Fibroblast of lung (primary cell): ENCODE data around the gene INSIG1.

Experiments used
- EZH2 ChIP-seq: IDR thresholded peaks from 2 replicates; pipeline ENCODE4 v1.5.1; 2012; ENCODE audit warnings: low read length, control low read depth, mild to moderate bottlenecking; ENCODE audit errors: missing control alignments
- TF ChIP-seq, protein P1 (sequence below), 2 donors: IDR thresholded peaks in 1 of 2; conservative IDR thresholded peaks in 1 of 2; 1 replicate in 1 of 2; 2 replicates in 1 of 2; pipeline ENCODE4 v1.5.1; 2011 to 2012; ENCODE audit warnings: low read length in 2 of 2, control low read depth in 1 of 2, inconsistent platforms in 1 of 2, low read depth in 1 of 2, mild to moderate bottlenecking in 1 of 2

DNA sequence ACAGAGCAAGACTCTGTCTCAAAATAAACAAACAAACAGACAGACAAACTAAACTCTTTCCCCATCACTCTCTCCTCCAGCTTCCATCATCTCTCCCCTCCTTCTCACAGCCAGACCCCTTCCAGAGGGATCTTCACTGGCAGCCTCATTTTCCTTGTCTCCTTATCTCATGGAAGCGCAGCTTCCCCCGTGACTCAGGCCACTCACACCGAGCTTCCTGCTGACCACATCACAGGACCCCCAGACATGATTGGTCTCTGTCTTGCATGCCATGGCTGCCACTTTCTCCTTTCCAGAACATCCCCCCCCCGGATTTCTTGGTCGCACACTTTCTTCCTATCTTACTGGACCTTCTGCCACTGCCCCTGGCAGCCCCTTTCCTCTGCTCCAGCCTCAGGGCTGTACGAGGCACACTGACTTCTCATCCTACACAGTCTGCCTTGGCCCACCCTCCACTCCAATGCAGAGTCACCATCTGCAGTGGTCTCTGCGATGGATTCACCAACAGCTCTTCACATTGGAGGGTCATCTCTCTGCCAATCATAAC is 4.9 kb upstream of the INSIG1 start:
- TF ChIP-seq, protein P1, sequence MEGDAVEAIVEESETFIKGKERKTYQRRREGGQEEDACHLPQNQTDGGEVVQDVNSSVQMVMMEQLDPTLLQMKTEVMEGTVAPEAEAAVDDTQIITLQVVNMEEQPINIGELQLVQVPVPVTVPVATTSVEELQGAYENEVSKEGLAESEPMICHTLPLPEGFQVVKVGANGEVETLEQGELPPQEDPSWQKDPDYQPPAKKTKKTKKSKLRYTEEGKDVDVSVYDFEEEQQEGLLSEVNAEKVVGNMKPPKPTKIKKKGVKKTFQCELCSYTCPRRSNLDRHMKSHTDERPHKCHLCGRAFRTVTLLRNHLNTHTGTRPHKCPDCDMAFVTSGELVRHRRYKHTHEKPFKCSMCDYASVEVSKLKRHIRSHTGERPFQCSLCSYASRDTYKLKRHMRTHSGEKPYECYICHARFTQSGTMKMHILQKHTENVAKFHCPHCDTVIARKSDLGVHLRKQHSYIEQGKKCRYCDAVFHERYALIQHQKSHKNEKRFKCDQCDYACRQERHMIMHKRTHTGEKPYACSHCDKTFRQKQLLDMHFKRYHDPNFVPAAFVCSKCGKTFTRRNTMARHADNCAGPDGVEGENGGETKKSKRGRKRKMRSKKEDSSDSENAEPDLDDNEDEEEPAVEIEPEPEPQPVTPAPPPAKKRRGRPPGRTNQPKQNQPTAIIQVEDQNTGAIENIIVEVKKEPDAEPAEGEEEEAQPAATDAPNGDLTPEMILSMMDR (conservative IDR thresholded peaks at IDR 0.05 in 1 of 2, IDR thresholded peaks at IDR 0.05 in 1 of 2; ENCODE audit: low read depth in 1 of 2, low read length in 2 of 2), result no peak
- no peak for TF ChIP-seq EZH2
